Activated T-cell treated with anti-CD3 and anti-CD28 coated beads for 1 hour (primary cell): ENCODE measurements around the gene CABS1.

ENCODE experiments used
- DNase-seq: peaks from one replicate; pipeline ENCODE4 v3.0.0-alpha.2; 2020; ENCODE audit warnings: low read depth

The CABS1 gene

DNA sequence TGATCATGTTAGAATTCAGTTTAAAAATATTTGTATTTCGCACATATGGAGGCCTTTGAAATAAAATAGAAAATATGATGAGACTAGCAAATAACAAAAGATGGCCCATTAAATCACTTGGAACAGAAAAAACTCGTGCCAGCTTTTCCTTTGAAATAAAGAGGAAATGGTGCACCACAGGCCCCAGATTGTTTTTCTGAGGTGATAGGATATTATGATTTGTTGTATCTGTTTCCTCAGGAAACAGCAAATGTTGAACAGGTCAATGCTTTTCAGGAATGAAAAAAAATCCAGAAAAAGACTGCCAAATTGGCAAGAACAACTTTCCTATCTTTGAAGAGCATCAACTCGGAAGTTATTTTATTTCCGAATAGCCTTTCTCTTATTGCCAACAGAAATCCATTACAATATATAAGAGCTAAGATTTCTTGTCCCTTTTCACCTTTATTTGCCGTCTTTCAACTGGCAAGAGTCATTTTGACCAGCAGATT, 48.0 kb downstream of the CABS1 start, which contains the start of gene SMR3B:
TSS of gene SMR3B (plus strand) at position 441 of the 491 bp plus-strand sequence. CDS start 1,380 bp downstream, outside the sequence.
- no peak for DNase-seq
